HepG2 (cell line): Measurements from ENCODE around the gene RPH3AL. TPM values are rescaled to one million over a fixed set of nuclear protein-coding genes. Genes with fewer than 3 reads are reported as not detected.

ENCODE experiments used
- CHD4 ChIP-seq: fragments of 200-600 bp; sonication (generic); IDR thresholded peaks from 2 replicates; pipeline ENCODE4 v1.7.0; 2017; ENCODE audit warnings: mild to moderate bottlenecking, low read length, borderline replicate concordance
- CREM ChIP-seq, 2 experiments: sonication (generic) in 1 of 2; formaldehyde crosslinking in 1 of 2; IDR thresholded peaks; 2 replicates each; pipeline versions ENCODE4 v1.4.0 to v1.6.1; 2016 to 2020; ENCODE audit warnings: antibody characterized with exemption in 1 of 2, mild to moderate bottlenecking in 1 of 2, missing genetic modification reagents in 1 of 2
- FOXK2 ChIP-seq: fragments of 450-650 bp; IDR thresholded peaks from 2 replicates; pipeline ENCODE4 v1.6.1; 2016
- GATAD2A ChIP-seq: IDR thresholded peaks from 2 replicates; pipeline ENCODE4 v1.6.1; 2016
- HIVEP1 ChIP-seq: sonication (generic); formaldehyde crosslinking; IDR thresholded peaks from 2 replicates; pipeline ENCODE4 v1.4.0; 2020; ENCODE audit warnings: mild to moderate bottlenecking, missing genetic modification reagents
- MED1 ChIP-seq: sonication (generic); formaldehyde crosslinking; IDR thresholded peaks from 2 replicates; pipeline ENCODE4 v1.4.0; 2020; ENCODE audit warnings: missing genetic modification reagents
- RNF2 ChIP-seq: fragments of 450-650 bp; conservative IDR thresholded peaks from 2 replicates; pipeline ENCODE4 v1.6.1; 2016; ENCODE audit warnings: low read depth
- SIX1 ChIP-seq: sonication (generic); formaldehyde crosslinking; IDR thresholded peaks from 2 replicates; pipeline ENCODE4 v1.4.0; 2020; ENCODE audit warnings: missing genetic modification reagents, borderline replicate concordance
- SNRNP70 ChIP-seq: fragments of 200-400 bp; formaldehyde crosslinking; IDR thresholded peaks from 2 replicates; pipeline ENCODE4 v1.6.1; 2017; ENCODE audit warnings: mild to moderate bottlenecking, low read depth, low read length, moderate library complexity
- SP1 ChIP-seq, 2 experiments: fragments of 450-650 bp in 1 of 2; sonication (generic) in 1 of 2; formaldehyde crosslinking in 1 of 2; IDR thresholded peaks; 2 replicates each; pipeline versions ENCODE4 v1.4.0 to v1.6.1; 2016 to 2020; ENCODE audit warnings: missing genetic modification reagents in 1 of 2
- ZFX ChIP-seq: sonication (generic); formaldehyde crosslinking; IDR thresholded peaks from 2 replicates; pipeline ENCODE4 v1.4.0; 2020; ENCODE audit warnings: mild to moderate bottlenecking, low read depth, missing genetic modification reagents, moderate library complexity
- ZNF232 ChIP-seq: sonication (generic); formaldehyde crosslinking; IDR thresholded peaks from 2 replicates; pipeline ENCODE4 v1.4.0; 2020; ENCODE audit warnings: missing genetic modification reagents, borderline replicate concordance
- ZNF451 ChIP-seq: sonication (generic); formaldehyde crosslinking; IDR thresholded peaks from 2 replicates; pipeline ENCODE4 v1.5.0; 2020; ENCODE audit warnings: mild to moderate bottlenecking, missing genetic modification reagents
- ZNF563 ChIP-seq: sonication (generic); formaldehyde crosslinking; IDR thresholded peaks from 2 replicates; pipeline ENCODE4 v1.8.0; 2022; ENCODE audit warnings: mild to moderate bottlenecking, moderate library complexity, missing genetic modification reagents
- ZNF782 ChIP-seq: sonication (generic); formaldehyde crosslinking; IDR thresholded peaks from 2 replicates; pipeline ENCODE4 v1.4.0; 2020; ENCODE audit warnings: missing genetic modification reagents, mild to moderate bottlenecking, borderline replicate concordance
- ZNF891 ChIP-seq: sonication (generic); formaldehyde crosslinking; IDR thresholded peaks from 2 replicates; pipeline ENCODE4 v1.5.0; 2020; ENCODE audit warnings: mild to moderate bottlenecking, missing genetic modification reagents
- polyA plus RNA-seq, 8 experiments: library from polyadenylated mRNA; depleted of rRNA in 3 of 8; stranded (reverse) in 7 of 8; unstranded in 1 of 8; fragments of >200 nt; fragmentation: Illumina TruSeq in 4 of 8; extraction: Trizol in 4 of 8; gene quantifications; 2 replicates each; pipeline versions ENCODE4 v1.2.1 to v1.2.3, GENCODE V29; 2011 to 2016; ENCODE audit warnings: low read depth in 4 of 8, missing spikeins in 1 of 8, mixed read lengths in 1 of 8; ENCODE audit not compliant: insufficient read depth in 1 of 8
- total RNA-seq, 5 experiments: library from RNA; depleted of rRNA; stranded (reverse); fragments of >200 nt; fragmentation: Illumina TruSeq; extraction: Trizol; gene quantifications; 2 replicates each; pipeline ENCODE4 v1.2.3, GENCODE V29; 2016; ENCODE audit warnings: low read depth in 1 of 5
- TF ChIP-seq, protein P1 (sequence below): sonication (generic); formaldehyde crosslinking; IDR thresholded peaks from 2 replicates; pipeline ENCODE4 v1.4.0; 2020; ENCODE audit warnings: missing genetic modification reagents
- TF ChIP-seq, protein P2 (sequence below): sonication (generic); formaldehyde crosslinking; conservative IDR thresholded peaks from 2 replicates; pipeline ENCODE4 v1.4.0; 2020; ENCODE audit warnings: missing genetic modification reagents
- TF ChIP-seq, protein P3 (sequence below): sonication (generic); formaldehyde crosslinking; IDR thresholded peaks from 2 replicates; pipeline ENCODE4 v1.4.0; 2020; ENCODE audit warnings: missing genetic modification reagents
- TF ChIP-seq, protein P4 (sequence below): sonication (generic); formaldehyde crosslinking; IDR thresholded peaks from 2 replicates; pipeline ENCODE4 v1.5.0; 2020; ENCODE audit warnings: missing genetic modification reagents, mild to moderate bottlenecking, borderline replicate concordance

Gene RPH3AL
- total and polyA plus RNA-seq, 2 of the 13 experiments (the other 11 are each of a cell fraction or from before 2014, with no cell fraction given), result 7.8 to 16.4 TPM

DNA sequence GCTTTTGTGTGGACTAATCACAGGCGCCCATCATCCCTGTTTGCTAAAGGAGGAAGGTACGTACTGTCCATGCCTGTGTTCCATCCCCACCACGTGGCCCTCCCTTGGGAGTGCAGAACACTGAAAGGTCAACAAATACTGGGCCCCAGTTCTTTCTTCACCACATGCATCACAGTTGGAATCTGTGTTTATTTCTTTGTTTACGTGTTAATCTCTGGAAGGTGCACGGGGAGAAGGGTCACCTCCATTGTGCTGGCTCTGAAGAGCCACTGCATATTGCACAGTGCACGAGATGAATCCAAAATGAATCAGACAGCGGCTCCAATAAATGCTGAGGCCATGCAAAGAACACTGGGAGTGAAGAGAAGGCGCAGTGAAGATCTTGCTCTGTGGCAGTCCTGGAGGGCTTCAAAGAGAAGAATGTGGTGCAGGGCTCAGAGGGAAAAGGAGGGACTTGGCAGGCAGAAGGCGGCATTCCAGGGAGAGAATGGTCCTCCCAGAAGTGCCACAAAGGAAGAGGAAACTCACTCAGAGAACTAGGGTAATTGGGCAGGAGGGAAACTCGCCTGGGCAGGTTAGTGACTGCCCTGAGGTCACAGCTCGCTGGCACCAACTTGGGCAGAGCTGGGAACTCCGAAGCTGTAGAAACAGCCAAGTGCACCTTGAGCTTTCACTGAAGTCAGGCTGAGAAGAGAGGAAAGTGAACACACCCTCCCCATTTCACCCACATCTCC, 3.7 kb downstream of the RPH3AL start (continued):
- TF ChIP-seq, protein P1, sequence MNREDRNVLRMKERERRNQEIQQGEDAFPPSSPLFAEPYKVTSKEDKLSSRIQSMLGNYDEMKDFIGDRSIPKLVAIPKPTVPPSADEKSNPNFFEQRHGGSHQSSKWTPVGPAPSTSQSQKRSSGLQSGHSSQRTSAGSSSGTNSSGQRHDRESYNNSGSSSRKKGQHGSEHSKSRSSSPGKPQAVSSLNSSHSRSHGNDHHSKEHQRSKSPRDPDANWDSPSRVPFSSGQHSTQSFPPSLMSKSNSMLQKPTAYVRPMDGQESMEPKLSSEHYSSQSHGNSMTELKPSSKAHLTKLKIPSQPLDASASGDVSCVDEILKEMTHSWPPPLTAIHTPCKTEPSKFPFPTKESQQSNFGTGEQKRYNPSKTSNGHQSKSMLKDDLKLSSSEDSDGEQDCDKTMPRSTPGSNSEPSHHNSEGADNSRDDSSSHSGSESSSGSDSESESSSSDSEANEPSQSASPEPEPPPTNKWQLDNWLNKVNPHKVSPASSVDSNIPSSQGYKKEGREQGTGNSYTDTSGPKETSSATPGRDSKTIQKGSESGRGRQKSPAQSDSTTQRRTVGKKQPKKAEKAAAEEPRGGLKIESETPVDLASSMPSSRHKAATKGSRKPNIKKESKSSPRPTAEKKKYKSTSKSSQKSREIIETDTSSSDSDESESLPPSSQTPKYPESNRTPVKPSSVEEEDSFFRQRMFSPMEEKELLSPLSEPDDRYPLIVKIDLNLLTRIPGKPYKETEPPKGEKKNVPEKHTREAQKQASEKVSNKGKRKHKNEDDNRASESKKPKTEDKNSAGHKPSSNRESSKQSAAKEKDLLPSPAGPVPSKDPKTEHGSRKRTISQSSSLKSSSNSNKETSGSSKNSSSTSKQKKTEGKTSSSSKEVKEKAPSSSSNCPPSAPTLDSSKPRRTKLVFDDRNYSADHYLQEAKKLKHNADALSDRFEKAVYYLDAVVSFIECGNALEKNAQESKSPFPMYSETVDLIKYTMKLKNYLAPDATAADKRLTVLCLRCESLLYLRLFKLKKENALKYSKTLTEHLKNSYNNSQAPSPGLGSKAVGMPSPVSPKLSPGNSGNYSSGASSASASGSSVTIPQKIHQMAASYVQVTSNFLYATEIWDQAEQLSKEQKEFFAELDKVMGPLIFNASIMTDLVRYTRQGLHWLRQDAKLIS (CRISPR knock-in tag), result no peak
- TF ChIP-seq, protein P2, sequence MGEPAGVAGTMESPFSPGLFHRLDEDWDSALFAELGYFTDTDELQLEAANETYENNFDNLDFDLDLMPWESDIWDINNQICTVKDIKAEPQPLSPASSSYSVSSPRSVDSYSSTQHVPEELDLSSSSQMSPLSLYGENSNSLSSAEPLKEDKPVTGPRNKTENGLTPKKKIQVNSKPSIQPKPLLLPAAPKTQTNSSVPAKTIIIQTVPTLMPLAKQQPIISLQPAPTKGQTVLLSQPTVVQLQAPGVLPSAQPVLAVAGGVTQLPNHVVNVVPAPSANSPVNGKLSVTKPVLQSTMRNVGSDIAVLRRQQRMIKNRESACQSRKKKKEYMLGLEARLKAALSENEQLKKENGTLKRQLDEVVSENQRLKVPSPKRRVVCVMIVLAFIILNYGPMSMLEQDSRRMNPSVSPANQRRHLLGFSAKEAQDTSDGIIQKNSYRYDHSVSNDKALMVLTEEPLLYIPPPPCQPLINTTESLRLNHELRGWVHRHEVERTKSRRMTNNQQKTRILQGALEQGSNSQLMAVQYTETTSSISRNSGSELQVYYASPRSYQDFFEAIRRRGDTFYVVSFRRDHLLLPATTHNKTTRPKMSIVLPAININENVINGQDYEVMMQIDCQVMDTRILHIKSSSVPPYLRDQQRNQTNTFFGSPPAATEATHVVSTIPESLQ (CRISPR knock-in tag), result no peak
- TF ChIP-seq CREM (IDR thresholded peaks at IDR 0.05) (peak; percentile 45; the same call in 1 of the 2 replicates), CREM (CRISPR knock-in tag; IDR thresholded peaks at IDR 0.05) (no peak), HIVEP1 (CRISPR knock-in tag) (0 out of 2 replicates have a peak, but pooled peaks have one; percentile 24), ZFX (peak; percentile 72), SNRNP70 (no peak), ZNF563 (CRISPR knock-in tag) (0 out of 2 replicates have a peak, but pooled peaks have one; percentile 46), ZNF891 (CRISPR knock-in tag) (no peak), ZNF232 (peak; percentile 82; the same call in 1 of the 2 replicates), GATAD2A (CRISPR knock-in tag) (peak; percentile 90), FOXK2 (peak; percentile 68), MED1 (peak; percentile 91), SP1 (IDR thresholded peaks at IDR 0.05) (no peak), SP1 (CRISPR knock-in tag; IDR thresholded peaks at IDR 0.05) (no peak), ZNF782 (no peak), ZNF451 (CRISPR knock-in tag) (no peak), CHD4 (no peak), RNF2 (0 out of 2 replicates have a peak, but pooled peaks have one; percentile 51), SIX1 (CRISPR knock-in tag) (peak; percentile 45; the same call in 1 of the 2 replicates)
- TF ChIP-seq, protein P3, sequence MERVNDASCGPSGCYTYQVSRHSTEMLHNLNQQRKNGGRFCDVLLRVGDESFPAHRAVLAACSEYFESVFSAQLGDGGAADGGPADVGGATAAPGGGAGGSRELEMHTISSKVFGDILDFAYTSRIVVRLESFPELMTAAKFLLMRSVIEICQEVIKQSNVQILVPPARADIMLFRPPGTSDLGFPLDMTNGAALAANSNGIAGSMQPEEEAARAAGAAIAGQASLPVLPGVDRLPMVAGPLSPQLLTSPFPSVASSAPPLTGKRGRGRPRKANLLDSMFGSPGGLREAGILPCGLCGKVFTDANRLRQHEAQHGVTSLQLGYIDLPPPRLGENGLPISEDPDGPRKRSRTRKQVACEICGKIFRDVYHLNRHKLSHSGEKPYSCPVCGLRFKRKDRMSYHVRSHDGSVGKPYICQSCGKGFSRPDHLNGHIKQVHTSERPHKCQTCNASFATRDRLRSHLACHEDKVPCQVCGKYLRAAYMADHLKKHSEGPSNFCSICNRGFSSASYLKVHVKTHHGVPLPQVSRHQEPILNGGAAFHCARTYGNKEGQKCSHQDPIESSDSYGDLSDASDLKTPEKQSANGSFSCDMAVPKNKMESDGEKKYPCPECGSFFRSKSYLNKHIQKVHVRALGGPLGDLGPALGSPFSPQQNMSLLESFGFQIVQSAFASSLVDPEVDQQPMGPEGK (CRISPR knock-in tag), result peak; percentile 64; the same call in 1 of the 2 replicates
- TF ChIP-seq, protein P4, sequence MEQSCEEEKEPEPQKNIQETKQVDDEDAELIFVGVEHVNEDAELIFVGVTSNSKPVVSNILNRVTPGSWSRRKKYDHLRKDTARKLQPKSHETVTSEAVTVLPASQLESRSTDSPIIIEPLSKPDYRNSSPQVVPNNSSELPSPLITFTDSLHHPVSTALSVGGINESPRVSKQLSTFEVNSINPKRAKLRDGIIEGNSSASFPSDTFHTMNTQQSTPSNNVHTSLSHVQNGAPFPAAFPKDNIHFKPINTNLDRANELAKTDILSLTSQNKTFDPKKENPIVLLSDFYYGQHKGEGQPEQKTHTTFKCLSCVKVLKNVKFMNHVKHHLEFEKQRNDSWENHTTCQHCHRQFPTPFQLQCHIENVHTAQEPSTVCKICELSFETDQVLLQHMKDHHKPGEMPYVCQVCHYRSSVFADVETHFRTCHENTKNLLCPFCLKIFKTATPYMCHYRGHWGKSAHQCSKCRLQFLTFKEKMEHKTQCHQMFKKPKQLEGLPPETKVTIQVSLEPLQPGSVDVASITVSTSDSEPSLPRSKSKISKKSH (CRISPR knock-in tag), result no peak
